HEK293 (cell line): Measurements from ENCODE around the gene KCNQ2.

Experiments used
- CTCF ChIA-PET: fragments of 350-600 bp; formaldehyde crosslinking; extraction: SDS; loops from one replicate; lab custom pipeline; 2021; ENCODE audit warnings: antibody characterized with exemption; lab: Yijun Ruan, JAX
- POLR2A ChIA-PET: fragments of 300-600 bp; formaldehyde crosslinking; extraction: SDS; loops from one replicate; lab custom pipeline; 2020; ENCODE audit warnings: antibody characterized with exemption, inconsistent platforms; lab: Yijun Ruan, JAX
- H3K27ac ChIP-seq: fragments of 200-500 bp; sonication (Bioruptor generic); 2 replicates; pipeline ENCODE4 v1.5.1; 2014; ENCODE audit warnings: low read depth, low read length, control low read depth, inconsistent platforms; ENCODE audit errors: extremely low read depth
- H3K36me3 ChIP-seq, 2 experiments: fragments of 200-500 bp in 1 of 2; sonication (Bioruptor generic) in 1 of 2; 1 replicate in 1 of 2; 2 replicates in 1 of 2; pipeline ENCODE4 v1.5.1; 2014 to 2017; ENCODE audit warnings: inconsistent platforms in 2 of 2, low read length in 2 of 2; ENCODE audit not compliant: control insufficient read depth in 2 of 2, insufficient read depth in 1 of 2
- H3K4me1 ChIP-seq: fragments of 200-500 bp; sonication (Bioruptor generic); 2 replicates; pipeline ENCODE4 v1.5.1; 2014; ENCODE audit warnings: mild to moderate bottlenecking, low read length, inconsistent platforms; ENCODE audit not compliant: control insufficient read depth, insufficient read depth
- H3K4me3 ChIP-seq: 2 replicates; pipeline ENCODE4 v1.5.1; 2011; ENCODE audit warnings: low read depth, mild to moderate bottlenecking, control low read depth, low read length, moderate library complexity
- H3K9me3 ChIP-seq: fragments of 200-500 bp; sonication (Bioruptor generic); 2 replicates; pipeline ENCODE4 v1.5.1; 2014; ENCODE audit warnings: low read depth, low read length, inconsistent platforms; ENCODE audit not compliant: control insufficient read depth, insufficient read depth
- ATF2 ChIP-seq: fragments of 450-650 bp; formaldehyde crosslinking; IDR thresholded peaks from 2 replicates; pipeline ENCODE4 v1.5.1; 2016; ENCODE audit warnings: missing biosample characterization, missing genetic modification characterization, low read depth
- GLIS2 ChIP-seq: fragments of 450-650 bp; formaldehyde crosslinking; IDR thresholded peaks from 2 replicates; pipeline ENCODE4 v1.5.1; 2016; ENCODE audit warnings: missing biosample characterization, missing genetic modification characterization
- HOXA7 ChIP-seq: sonication (generic); formaldehyde crosslinking; IDR thresholded peaks from 2 replicates; pipeline ENCODE4 v1.8.1; 2022; ENCODE audit warnings: missing genetic modification reagents, borderline replicate concordance
- MYNN ChIP-seq: fragments of 450-650 bp; formaldehyde crosslinking; IDR thresholded peaks from 2 replicates; pipeline ENCODE4 v1.5.1; 2016; ENCODE audit warnings: missing biosample characterization, missing genetic modification characterization, borderline replicate concordance
- SCRT1 ChIP-seq: fragments of 450-650 bp; formaldehyde crosslinking; IDR thresholded peaks from 2 replicates; pipeline ENCODE4 v1.5.1; 2016; ENCODE audit warnings: missing biosample characterization, missing genetic modification characterization, borderline replicate concordance
- SCRT2 ChIP-seq: fragments of 450-650 bp; formaldehyde crosslinking; IDR thresholded peaks from 2 replicates; pipeline ENCODE4 v1.5.1; 2016; ENCODE audit warnings: missing biosample characterization, missing genetic modification characterization
- ZBTB20 ChIP-seq: fragments of 450-650 bp; formaldehyde crosslinking; IDR thresholded peaks from 2 replicates; pipeline ENCODE4 v1.5.1; 2016; ENCODE audit warnings: missing biosample characterization, missing genetic modification characterization
- ZIC2 ChIP-seq: fragments of 450-650 bp; formaldehyde crosslinking; IDR thresholded peaks from 2 replicates; pipeline ENCODE4 v1.5.1; 2016; ENCODE audit warnings: missing biosample characterization, missing genetic modification characterization
- ZNF10 ChIP-seq: fragments of 450-650 bp; formaldehyde crosslinking; IDR thresholded peaks from 2 replicates; pipeline ENCODE4 v1.5.1; 2017; ENCODE audit warnings: missing biosample characterization, missing genetic modification characterization
- ZNF132 ChIP-seq: fragments of 450-650 bp; formaldehyde crosslinking; IDR thresholded peaks from 2 replicates; pipeline ENCODE4 v1.5.1; 2017; ENCODE audit warnings: missing biosample characterization, missing genetic modification characterization, borderline replicate concordance
- ZNF2 ChIP-seq: fragments of 450-650 bp; formaldehyde crosslinking; IDR thresholded peaks from 2 replicates; pipeline ENCODE4 v1.5.1; 2016; ENCODE audit warnings: missing biosample characterization, missing genetic modification characterization
- ZNF211 ChIP-seq: fragments of 450-650 bp; formaldehyde crosslinking; IDR thresholded peaks from 2 replicates; pipeline ENCODE4 v1.5.1; 2016; ENCODE audit warnings: low read depth, missing biosample characterization, missing genetic modification characterization
- ZNF214 ChIP-seq: fragments of 450-650 bp; formaldehyde crosslinking; IDR thresholded peaks from 2 replicates; pipeline ENCODE4 v1.5.1; 2017; ENCODE audit warnings: missing biosample characterization, mild to moderate bottlenecking, missing genetic modification characterization, borderline replicate concordance
- ZNF37A ChIP-seq: fragments of 450-650 bp; IDR thresholded peaks from 2 replicates; pipeline ENCODE4 v1.5.1; 2018; ENCODE audit warnings: missing biosample characterization, missing genetic modification characterization
- ZNF426 ChIP-seq: fragments of 450-650 bp; formaldehyde crosslinking; IDR thresholded peaks from 2 replicates; pipeline ENCODE4 v1.5.1; 2017; ENCODE audit warnings: missing biosample characterization, missing genetic modification characterization, mild to moderate bottlenecking, inconsistent platforms, moderate library complexity
- ZNF48 ChIP-seq: fragments of 450-650 bp; formaldehyde crosslinking; IDR thresholded peaks from 2 replicates; pipeline ENCODE4 v1.5.1; 2016; ENCODE audit warnings: missing biosample characterization, missing genetic modification characterization
- ZNF658 ChIP-seq: fragments of 450-650 bp; formaldehyde crosslinking; IDR thresholded peaks from 2 replicates; pipeline ENCODE4; 2016; ENCODE audit warnings: missing biosample characterization, missing genetic modification characterization
- TF ChIP-seq, protein P1 (sequence below): sonication (generic); formaldehyde crosslinking; IDR thresholded peaks from 2 replicates; pipeline ENCODE4 v1.8.1; 2022; ENCODE audit warnings: mild to moderate bottlenecking, moderate library complexity, missing genetic modification reagents
- TF ChIP-seq, protein P2 (sequence below): fragments of 450-650 bp; formaldehyde crosslinking; IDR thresholded peaks from 2 replicates; pipeline ENCODE4 v1.5.1; 2016; ENCODE audit warnings: missing biosample characterization, missing genetic modification characterization

Gene KCNQ2

GRCh38 chr20:63478346-63479302 is 6.2 kb upstream of the KCNQ2 start:
- TF ChIP-seq ZNF132: no peak
- TF ChIP-seq ZBTB20 (tag by site-specific recombination): no peak
- TF ChIP-seq ZNF658 (tag by site-specific recombination): no peak
- TF ChIP-seq ZNF37A (tag by site-specific recombination): no peak
- no peak for TF ChIP-seq ZNF2 (tag by site-specific recombination)
- no peak for TF ChIP-seq ZNF211 (tag by site-specific recombination)
- no peak for TF ChIP-seq ZNF214 (tag by site-specific recombination)
- no peak for TF ChIP-seq ZIC2 (tag by site-specific recombination)
- TF ChIP-seq ZNF48 (tag by site-specific recombination): no peak
- TF ChIP-seq, protein P1, sequence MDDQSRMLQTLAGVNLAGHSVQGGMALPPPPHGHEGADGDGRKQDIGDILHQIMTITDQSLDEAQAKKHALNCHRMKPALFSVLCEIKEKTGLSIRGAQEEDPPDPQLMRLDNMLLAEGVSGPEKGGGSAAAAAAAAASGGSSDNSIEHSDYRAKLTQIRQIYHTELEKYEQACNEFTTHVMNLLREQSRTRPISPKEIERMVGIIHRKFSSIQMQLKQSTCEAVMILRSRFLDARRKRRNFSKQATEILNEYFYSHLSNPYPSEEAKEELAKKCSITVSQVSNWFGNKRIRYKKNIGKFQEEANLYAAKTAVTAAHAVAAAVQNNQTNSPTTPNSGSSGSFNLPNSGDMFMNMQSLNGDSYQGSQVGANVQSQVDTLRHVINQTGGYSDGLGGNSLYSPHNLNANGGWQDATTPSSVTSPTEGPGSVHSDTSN: no peak
- TF ChIP-seq ZNF10: no peak
- Histone ChIP-seq H3K4me1 (peaks cover 9% of the 10 kb centered on the region), H3K27ac (no peak overlapping the region), H3K36me3 (no peaks in the 10 kb centered on the region), H3K4me3 (no peak overlapping the region), H3K9me3 (no peaks in the 10 kb centered on the region)
- ChIA-PET CTCF (interaction anchor here (2.3 kb wide), 1 partner anchor 18 kb away, joined by 9 read pairs; no protein-coding TSS in a partner anchor), POLR2A (interaction anchor here (0.6 kb wide), 1 partner anchor 47 kb away, joined by 4 read pairs; no protein-coding TSS in a partner anchor)

DNA sequence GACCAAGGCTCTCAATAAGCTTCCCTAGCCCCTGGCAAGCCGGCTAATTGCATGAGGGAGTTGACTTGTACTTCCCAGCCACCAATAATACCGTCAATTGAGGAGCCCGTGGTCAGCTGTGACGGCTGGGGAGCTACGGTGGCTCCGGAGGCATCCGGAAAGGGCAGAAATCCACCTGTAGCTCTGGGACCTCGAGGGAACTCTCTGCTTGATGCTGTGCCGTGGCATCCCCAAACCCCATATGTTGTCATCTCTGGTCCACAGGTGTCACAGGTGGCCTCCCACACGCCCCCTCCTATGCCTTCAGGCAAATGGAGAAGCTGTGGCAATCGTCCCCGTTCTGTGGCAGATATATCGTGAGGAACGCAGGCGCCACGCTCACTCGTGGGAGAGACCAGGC is 5.5 kb upstream of the KCNQ2 start:
- no peak for TF ChIP-seq HOXA7 (CRISPR knock-in tag)
- TF ChIP-seq, protein P2, sequence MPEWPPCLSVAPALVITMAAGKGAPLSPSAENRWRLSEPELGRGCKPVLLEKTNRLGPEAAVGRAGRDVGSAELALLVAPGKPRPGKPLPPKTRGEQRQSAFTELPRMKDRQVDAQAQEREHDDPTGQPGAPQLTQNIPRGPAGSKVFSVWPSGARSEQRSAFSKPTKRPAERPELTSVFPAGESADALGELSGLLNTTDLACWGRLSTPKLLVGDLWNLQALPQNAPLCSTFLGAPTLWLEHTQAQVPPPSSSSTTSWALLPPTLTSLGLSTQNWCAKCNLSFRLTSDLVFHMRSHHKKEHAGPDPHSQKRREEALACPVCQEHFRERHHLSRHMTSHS (tag by site-specific recombination): no peak
- peak; percentile 85 for TF ChIP-seq SCRT2
- peak; percentile 56; the same call in 1 of the 2 replicates for TF ChIP-seq SCRT1 (tag by site-specific recombination)
- no peak for TF ChIP-seq MYNN (tag by site-specific recombination)
- TF ChIP-seq ATF2: no peak
- Histone ChIP-seq H3K36me3 (no peaks in the 10 kb centered on the region), H3K9me3 (no peaks in the 10 kb centered on the region), H3K4me3 (no peak overlapping the region), H3K27ac (no peak overlapping the region), H3K4me1 (peaks cover 6% of the 10 kb centered on the region)
- ChIA-PET CTCF (interaction anchor here (0.6 to 2.3 kb wide), 2 partner anchors 18 to 69 kb away, joined by 3 to 9 read pairs; no protein-coding TSS in a partner anchor), POLR2A (interaction anchor here (0.6 kb wide), 1 partner anchor 48 kb away, joined by 4 read pairs; no protein-coding TSS in a partner anchor)

DNA sequence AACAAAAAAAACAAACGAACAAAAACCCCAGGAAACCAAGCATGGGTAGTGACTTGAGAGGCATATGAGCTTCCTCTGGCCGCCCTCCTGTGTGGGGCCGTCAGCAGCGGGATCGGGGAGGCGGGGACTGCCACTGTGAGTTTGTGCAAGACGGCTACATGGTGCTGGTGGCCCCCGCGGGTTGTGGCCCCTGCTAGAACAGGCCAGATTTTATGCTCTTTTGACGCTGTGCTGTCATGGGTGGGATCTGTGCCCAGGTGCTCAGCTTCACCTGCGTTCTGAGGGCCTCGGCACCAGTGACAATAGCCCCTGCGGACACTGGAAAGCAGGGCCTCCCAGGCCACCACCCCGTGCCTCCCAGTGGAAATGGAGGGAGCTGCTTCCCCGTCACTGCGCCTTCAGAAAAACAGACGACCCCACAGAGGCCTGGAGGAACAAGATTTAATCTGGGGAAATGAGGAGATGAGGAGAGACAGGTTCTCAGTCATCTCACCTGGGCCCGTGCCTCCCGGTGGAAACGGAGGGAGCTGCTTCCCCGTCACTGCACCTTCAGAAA is 4.7 kb upstream of the KCNQ2 start:
- no peaks in the 10 kb centered on the region for H3K36me3 ChIP-seq
- H3K4me3 ChIP-seq: no peak overlapping the region
- CTCF ChIA-PET: interaction anchor here (0.6 to 2.3 kb wide), 4 partner anchors 12 to 1213 kb away, joined by 3 to 9 read pairs (median 4); no protein-coding TSS in a partner anchor
- no peak overlapping the region for H3K27ac ChIP-seq
- H3K4me1 ChIP-seq: peaks cover 3% of the 10 kb centered on the region
- TF ChIP-seq GLIS2 (0 out of 2 replicates have a peak, but pooled peaks have one; percentile 20), ZNF426 (tag by site-specific recombination) (no peak)
- POLR2A ChIA-PET: no interaction called here
- H3K9me3 ChIP-seq: no peaks in the 10 kb centered on the region
